IMR-90 (cell line): ENCODE data around the gene EFCAB5. TPM values are rescaled to one million over a fixed set of nuclear protein-coding genes. Genes with fewer than 3 reads are reported as not detected.

Source experiments
- ATAC-seq: fragments of 200-7000 bp; cut with Tn5 transposase; 2 replicates; pipeline ENCODE4 v1.9.1; 2020; ENCODE audit warnings: low read depth, mild to moderate bottlenecking, moderate library complexity
- BruUV-seq: library from RNA; stranded (reverse); fragments of 400-500 nt; replicated peaks from 2 replicates; lab custom pipeline; 2021; lab: Mats Ljungman, UMichigan
- CTCF ChIA-PET: fragments of 300-600 bp; formaldehyde crosslinking; extraction: SDS; loops from one replicate; lab custom pipeline; 2021; ENCODE audit warnings: antibody characterized with exemption; lab: Yijun Ruan, JAX
- POLR2A ChIA-PET: fragments of 300-600 bp; sonication (Branson Sonifier 250); formaldehyde crosslinking; loops from one replicate; lab custom pipeline; 2022; ENCODE audit warnings: antibody characterized with exemption; ENCODE audit not compliant: unreplicated experiment; lab: Charles Lee
- DNase-seq: peaks from one replicate; pipeline ENCODE4 v3.0.0; 2013
- H2AFZ ChIP-seq: replicated peaks from 2 replicates; pipeline ENCODE3; 2013; ENCODE audit warnings: low read length, mild to moderate bottlenecking; ENCODE audit not compliant: poor library complexity
- H2AK5ac ChIP-seq: 2 replicates; pipeline ENCODE4 v1.6.1; 2013; ENCODE audit warnings: low read depth, low read length, inconsistent platforms
- H2AK9ac ChIP-seq: replicated peaks from 2 replicates; pipeline ENCODE3; 2013; ENCODE audit warnings: mild to moderate bottlenecking, low read depth, low read length, moderate library complexity; ENCODE audit not compliant: poor library complexity
- H2BK120ac ChIP-seq: 2 replicates; pipeline ENCODE4 v1.6.1; 2013; ENCODE audit warnings: low read depth, low read length, inconsistent platforms
- H2BK15ac ChIP-seq: 3 replicates; pipeline ENCODE4 v1.6.1; 2013; ENCODE audit warnings: low read depth, low read length, inconsistent platforms
- H2BK20ac ChIP-seq: 2 replicates; pipeline ENCODE4 v1.6.1; 2013; ENCODE audit warnings: low read depth, mild to moderate bottlenecking, inconsistent platforms, low read length, moderate library complexity
- H2BK5ac ChIP-seq: 2 replicates; pipeline ENCODE4 v1.6.1; 2013; ENCODE audit warnings: mild to moderate bottlenecking, low read depth, low read length, inconsistent platforms; ENCODE audit not compliant: poor library complexity, severe bottlenecking
- H3K14ac ChIP-seq: replicated peaks from 2 replicates; pipeline ENCODE4 v1.6.1; 2013; ENCODE audit warnings: low read depth, low read length, inconsistent platforms
- H3K18ac ChIP-seq: 2 replicates; pipeline ENCODE4 v1.6.1; 2013; ENCODE audit warnings: low read depth, low read length, control low read depth
- H3K23ac ChIP-seq: 2 replicates; pipeline ENCODE4 v1.6.1; 2013; ENCODE audit warnings: low read depth, low read length, inconsistent platforms
- H3K27ac ChIP-seq: 2 replicates; pipeline ENCODE4 v1.5.1; 2013; ENCODE audit warnings: mild to moderate bottlenecking, control low read depth, low read length; ENCODE audit not compliant: insufficient read depth
- H3K27me3 ChIP-seq: 2 replicates; pipeline ENCODE4 v1.6.1; 2013; ENCODE audit warnings: low read length; ENCODE audit not compliant: control insufficient read depth, insufficient read depth
- H3K36me3 ChIP-seq: 2 replicates; pipeline ENCODE4 v1.6.1; 2013; ENCODE audit warnings: low read length, mixed read lengths; ENCODE audit not compliant: control insufficient read depth, insufficient read depth
- H3K4ac ChIP-seq: 2 replicates; pipeline ENCODE4 v1.6.1; 2013; ENCODE audit warnings: low read depth, low read length, inconsistent platforms
- H3K4me1 ChIP-seq: 2 replicates; pipeline ENCODE4 v1.6.1; 2013; ENCODE audit warnings: low read length, mixed read lengths; ENCODE audit not compliant: control insufficient read depth, insufficient read depth
- H3K4me2 ChIP-seq: 2 replicates; pipeline ENCODE4 v1.6.1; 2013; ENCODE audit warnings: low read depth, mild to moderate bottlenecking, control low read depth, low read length, moderate library complexity
- H3K4me3 ChIP-seq: 2 replicates; pipeline ENCODE4 v1.5.1; 2013; ENCODE audit warnings: low read depth, mild to moderate bottlenecking, control low read depth, low read length, moderate library complexity; ENCODE audit not compliant: insufficient read depth
- H3K56ac ChIP-seq: 2 replicates; pipeline ENCODE4 v1.6.1; 2013; ENCODE audit warnings: low read length, inconsistent platforms; ENCODE audit not compliant: insufficient read depth; ENCODE audit errors: extremely low read depth
- H3K79me1 ChIP-seq, 2 experiments: 2 replicates each; pipeline ENCODE4 v1.6.1; 2013; ENCODE audit warnings: low read length in 2 of 2, inconsistent platforms in 1 of 2, low read depth in 1 of 2
- H3K9ac ChIP-seq: 2 replicates; pipeline ENCODE4 v1.6.1; 2013; ENCODE audit warnings: low read depth, low read length, control low read depth
- H3K9me1 ChIP-seq: 2 replicates; pipeline ENCODE4 v1.6.1; 2013; ENCODE audit warnings: low read length, inconsistent platforms; ENCODE audit not compliant: insufficient read depth
- H3K9me3 ChIP-seq: 2 replicates; pipeline ENCODE4 v1.6.1; 2013; ENCODE audit warnings: low read length; ENCODE audit not compliant: control insufficient read depth, insufficient read depth
- H4K20me1 ChIP-seq: 2 replicates; pipeline ENCODE4 v1.6.1; 2013; ENCODE audit warnings: low read length, inconsistent platforms; ENCODE audit not compliant: insufficient read depth
- H4K5ac ChIP-seq: 2 replicates; pipeline ENCODE4 v1.6.1; 2013; ENCODE audit warnings: mild to moderate bottlenecking, low read depth, low read length, control low read depth
- H4K8ac ChIP-seq, 2 experiments: 2 replicates each; pipeline ENCODE4 v1.6.1; 2013; ENCODE audit warnings: low read depth in 2 of 2, low read length in 2 of 2, control low read depth in 1 of 2, inconsistent platforms in 1 of 2
- H4K91ac ChIP-seq: 2 replicates; pipeline ENCODE4 v1.6.1; 2013; ENCODE audit warnings: low read depth, low read length, inconsistent platforms; ENCODE audit not compliant: insufficient read depth
- BHLHE40 ChIP-seq: fragments of 150-350 bp; IDR thresholded peaks from 2 replicates; pipeline ENCODE4 v1.6.1; 2016; ENCODE audit warnings: mild to moderate bottlenecking, low read depth, low read length
- CEBPB ChIP-seq: IDR thresholded peaks from 2 replicates; pipeline ENCODE4 v1.6.1; 2012; ENCODE audit warnings: low read depth, low read length, improper control_type of control experiment
- CTCF ChIP-seq: conservative IDR thresholded peaks from 2 replicates; pipeline ENCODE4 v1.5.1; 2012; ENCODE audit warnings: mild to moderate bottlenecking, low read depth, low read length, improper control_type of control experiment
- NFE2L2 ChIP-seq: fragments of 150-350 bp; IDR thresholded peaks from 2 replicates; pipeline ENCODE4 v1.6.1; 2016; ENCODE audit warnings: low read depth, mild to moderate bottlenecking, low read length
- RFX5 ChIP-seq: IDR thresholded peaks from 2 replicates; pipeline ENCODE4 v1.8.0; 2012; ENCODE audit warnings: low read depth, mild to moderate bottlenecking, low read length, moderate library complexity
- SMC3 ChIP-seq: fragments of 150-350 bp; IDR thresholded peaks from 2 replicates; pipeline ENCODE4 v1.6.1; 2016; ENCODE audit warnings: low read depth, mild to moderate bottlenecking, antibody characterized with exemption, low read length, moderate library complexity
- WGBS, 2 experiments: methylation state at CpG; one replicate each; pipeline versions ENCODE4 v1.1.5 to v1.1.7; 2013; ENCODE audit warnings: missing lambda C conversion rate in 2 of 2; ENCODE audit not compliant: insufficient read length in 1 of 2; ENCODE audit errors: extremely low coverage in 2 of 2; 5-methylcytosine and 5-hydroxymethylcytosine counted together
- dilution Hi-C: fragments of 300-500 bp; cut with HindIII; formaldehyde crosslinking; loops from one replicate; pipeline ENCODE4 v1.14.3; 2018; ENCODE audit warnings: low sequenced_read_pairs; ENCODE audit not compliant: unreplicated experiment
- in situ Hi-C: fragments of 300-500 bp; cut with MboI; formaldehyde crosslinking; loops from 3 replicates; pipeline ENCODE4 v1.14.3; 2019; ENCODE audit warnings: low sequenced_read_pairs, inconsistent platforms, mixed read lengths
- intact Hi-C: fragments of 100-400 bp; cut with micrococcal nuclease; formaldehyde crosslinking; loops from 2 replicates; pipeline ENCODE4 v1.10.0; 2022
- polyA plus RNA-seq, 3 experiments: library from polyadenylated mRNA; depleted of rRNA; stranded (reverse); fragments of >200 nt; gene quantifications; 2 replicates each; pipeline ENCODE4 v1.2.3, GENCODE V29; 2012; ENCODE audit warnings: low replicate concordance in 1 of 3
- total RNA-seq: library from RNA; depleted of rRNA; stranded (reverse); fragments of >200 nt; gene quantifications from 2 replicates; pipeline ENCODE4 v1.2.3, GENCODE V29; 2012

Gene EFCAB5
- total and polyA plus RNA-seq, 2 of the 4 experiments (the other 2 are of a cell fraction): 0.14 TPM; not detected in 1

- no peak overlapping the region for H3K4me2 ChIP-seq
- no peak overlapping the region for H3K56ac ChIP-seq
- ChIA-PET POLR2A (interaction anchor here (0.5 kb wide), 1 partner anchor 400 kb away, joined by 3 read pairs; no protein-coding TSS in a partner anchor), CTCF (no interaction called here)
- ATAC-seq: peak; percentile 44; the same call in 1 of the 2 replicates
- no peak overlapping the region for H3K4me3 ChIP-seq
- H3K4me1 ChIP-seq: peaks cover 6% of the 10 kb centered on the region
- no peak overlapping the region for H3K4ac ChIP-seq
- H2BK5ac ChIP-seq: no peak overlapping the region
- no peak overlapping the region for H4K91ac ChIP-seq
- no peak overlapping the region for H2BK20ac ChIP-seq
- H3K36me3 ChIP-seq: no peaks in the 10 kb centered on the region
- dilution Hi-C loops (no loop called here), in situ Hi-C loops (no loop called here), intact Hi-C loops (loop anchor here (10.0 kb wide), 1 partner anchor 55 kb away; no protein-coding TSS in a partner anchor)
- TF ChIP-seq BHLHE40 (no peak), NFE2L2 (no peak), CEBPB (no peak), SMC3 (no peak), CTCF (no peak), RFX5 (peak; percentile 81)
- no peak overlapping the region for H2AK9ac ChIP-seq
- peaks cover 33 to 50% of the 10 kb centered on the region in 2 experiments for H3K79me1 ChIP-seq
- no peak overlapping the region for H2AK5ac ChIP-seq
- peaks cover 14% of the 10 kb centered on the region; the same call in 1 of the 2 replicates for H4K20me1 ChIP-seq
- peak; percentile 52 for DNase-seq
- no peak overlapping the region for H4K8ac ChIP-seq
- no peak overlapping the region for H3K14ac ChIP-seq
- no peak overlapping the region for H3K18ac ChIP-seq
- H4K5ac ChIP-seq: no peak overlapping the region
- no peak overlapping the region for H2AFZ ChIP-seq
- H3K9ac ChIP-seq: no peak overlapping the region
- no TSS peak for BruUV-seq
- no CpG with 5 or more reads among the region's 6 CpGs for WGBS, 2 experiments
- H3K23ac ChIP-seq: no peak overlapping the region
- H2BK15ac ChIP-seq: no peak overlapping the region
- no peak overlapping the region for H2BK120ac ChIP-seq
- no peak overlapping the region for H3K27ac ChIP-seq
- no peaks in the 10 kb centered on the region; the same call in 1 of the 2 replicates for H3K9me1 ChIP-seq
- peaks cover 6% of the 10 kb centered on the region; the same call in 1 of the 2 replicates for H3K9me3 ChIP-seq
- H3K27me3 ChIP-seq: no peaks in the 10 kb centered on the region
These were observed 32.0 kb upstream of the EFCAB5 start for GRCh38 chr17:29909236-29910003.
